HUES48 (cell line): Measurements from ENCODE around the gene AGAP3.
A peak's percentile ranks its signal among the peaks of the same experiment; 100 is the strongest.

ENCODE experiments used
- H3K27ac ChIP-seq: one replicate; pipeline ENCODE4 v1.7.0; 2013; ENCODE audit warnings: low read depth, low read length, inconsistent platforms
- H3K27me3 ChIP-seq: 2 replicates; pipeline ENCODE4 v1.6.1; 2013; ENCODE audit warnings: mild to moderate bottlenecking, low read length; ENCODE audit not compliant: control insufficient read depth, insufficient read depth
- H3K36me3 ChIP-seq: 2 replicates; pipeline ENCODE4 v1.6.1; 2013; ENCODE audit warnings: low read length; ENCODE audit not compliant: control insufficient read depth, insufficient read depth
- H3K4me1 ChIP-seq: 2 replicates; pipeline ENCODE4 v1.6.1; 2013; ENCODE audit warnings: mild to moderate bottlenecking, low read length; ENCODE audit not compliant: control insufficient read depth, insufficient read depth
- H3K4me3 ChIP-seq: 2 replicates; pipeline ENCODE4 v1.5.1; 2013; ENCODE audit warnings: mild to moderate bottlenecking, low read depth, low read length
- H3K9ac ChIP-seq: 2 replicates; pipeline ENCODE4 v1.6.1; 2013; ENCODE audit warnings: mild to moderate bottlenecking, low read depth, low read length, moderate library complexity
- H3K9me3 ChIP-seq: 2 replicates; pipeline ENCODE4 v1.6.1; 2013; ENCODE audit warnings: low read length; ENCODE audit not compliant: control insufficient read depth, insufficient read depth

The AGAP3 gene

DNA sequence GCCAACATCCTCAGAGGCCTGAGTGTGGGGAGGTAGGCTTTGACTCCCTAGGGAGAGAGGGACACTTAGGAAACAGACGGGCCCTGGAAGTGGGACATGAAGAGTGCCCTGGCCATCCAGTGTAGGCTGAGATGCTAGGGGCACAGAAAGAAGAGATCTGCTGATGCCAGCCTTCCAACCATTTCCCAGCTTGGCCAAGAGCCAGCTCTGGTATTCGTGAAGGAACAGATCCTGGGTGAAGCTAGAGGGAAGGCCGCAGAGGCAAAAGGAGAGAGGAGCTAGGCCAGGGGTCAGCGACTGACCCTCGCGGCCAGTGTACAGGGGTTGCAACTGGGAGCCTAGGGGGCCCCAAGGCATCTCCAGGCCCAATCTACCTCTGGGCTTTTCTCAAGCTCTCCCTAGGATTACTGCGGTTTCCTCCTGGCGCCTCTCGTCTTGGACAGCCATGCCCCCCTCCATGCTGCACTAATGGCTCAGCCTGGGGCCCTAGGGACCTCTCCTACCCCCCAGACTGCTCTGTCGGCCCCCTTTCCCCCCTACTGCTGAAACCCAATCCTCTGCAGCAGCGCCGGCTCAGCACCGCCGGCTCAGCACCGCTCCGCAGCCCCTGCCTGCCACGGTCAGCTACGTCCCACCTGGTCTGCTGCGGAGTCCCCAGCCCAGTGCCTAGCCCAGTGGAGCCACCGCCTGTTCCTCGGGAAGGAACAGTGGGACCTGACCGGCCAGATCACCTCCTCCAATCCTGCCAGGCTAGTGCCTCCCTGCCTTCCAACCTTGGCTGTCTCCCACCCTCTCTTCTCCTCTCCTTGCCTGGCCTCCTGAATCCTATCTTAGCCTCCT lies 38.1 kb upstream of the AGAP3 start, which contains the start of gene ASIC3:
ASIC3 (plus strand) TSS at position 556 of the 840 bp plus-strand sequence. CDS start 355 bp downstream, outside the sequence.
- H3K4me3 ChIP-seq: no peak within 1 kb of the TSS
- H3K27me3 ChIP-seq: peaks cover 35% of the 10 kb centered on the region
- no peaks in the 10 kb centered on the region for H3K36me3 ChIP-seq
- no peak within 1 kb of the TSS for H3K27ac ChIP-seq
- H3K9me3 ChIP-seq: no peaks in the 10 kb centered on the region
- H3K4me1 ChIP-seq: 0 out of 2 replicates have a peak, but pooled peaks cover 3% of the 10 kb centered on the region
- H3K9ac ChIP-seq: no peak within 1 kb of the TSS

DNA sequence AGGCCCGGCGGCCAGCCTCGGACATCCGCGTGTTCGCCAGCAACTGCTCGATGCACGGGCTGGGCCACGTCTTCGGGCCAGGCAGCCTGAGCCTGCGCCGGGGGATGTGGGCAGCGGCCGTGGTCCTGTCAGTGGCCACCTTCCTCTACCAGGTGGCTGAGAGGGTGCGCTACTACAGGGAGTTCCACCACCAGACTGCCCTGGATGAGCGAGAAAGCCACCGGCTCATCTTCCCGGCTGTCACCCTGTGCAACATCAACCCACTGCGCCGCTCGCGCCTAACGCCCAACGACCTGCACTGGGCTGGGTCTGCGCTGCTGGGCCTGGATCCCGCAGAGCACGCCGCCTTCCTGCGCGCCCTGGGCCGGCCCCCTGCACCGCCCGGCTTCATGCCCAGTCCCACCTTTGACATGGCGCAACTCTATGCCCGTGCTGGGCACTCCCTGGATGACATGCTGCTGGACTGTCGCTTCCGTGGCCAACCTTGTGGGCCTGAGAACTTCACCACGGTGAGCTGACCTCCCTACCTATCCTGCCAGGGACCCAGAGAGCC lies 37.3 kb upstream of the AGAP3 start:
- Histone ChIP-seq H3K27me3 (peaks cover 35% of the 10 kb centered on the region), H3K27ac (no peak overlapping the region), H3K36me3 (no peaks in the 10 kb centered on the region), H3K4me1 (0 out of 2 replicates have a peak, but pooled peaks cover 3% of the 10 kb centered on the region), H3K9me3 (no peaks in the 10 kb centered on the region), H3K9ac (no peak overlapping the region), H3K4me3 (no peak overlapping the region)

DNA sequence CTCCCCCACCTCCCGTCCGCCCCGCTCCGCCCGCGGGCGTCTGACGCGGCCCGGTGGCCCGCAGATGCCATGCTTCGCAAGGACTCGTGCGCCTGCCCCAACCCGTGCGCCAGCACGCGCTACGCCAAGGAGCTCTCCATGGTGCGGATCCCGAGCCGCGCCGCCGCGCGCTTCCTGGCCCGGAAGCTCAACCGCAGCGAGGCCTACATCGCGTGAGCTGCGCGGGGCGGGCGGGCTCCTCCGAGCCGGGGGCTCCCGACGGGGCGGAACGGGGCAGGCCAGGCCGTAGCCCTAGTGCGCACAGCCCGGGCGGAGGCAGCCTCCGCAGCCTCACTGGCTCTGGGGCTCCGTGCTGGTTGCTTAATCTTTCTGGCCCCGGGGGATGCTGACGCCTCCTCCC lies 35.2 kb upstream of the AGAP3 start:
- Histone ChIP-seq H3K27ac (no peak overlapping the region), H3K36me3 (no peaks in the 10 kb centered on the region), H3K4me1 (0 out of 2 replicates have a peak, but pooled peaks cover 3% of the 10 kb centered on the region), H3K27me3 (peaks cover 35% of the 10 kb centered on the region), H3K9me3 (no peaks in the 10 kb centered on the region), H3K4me3 (peak overlapping the region; percentile 36), H3K9ac (no peak overlapping the region)

DNA sequence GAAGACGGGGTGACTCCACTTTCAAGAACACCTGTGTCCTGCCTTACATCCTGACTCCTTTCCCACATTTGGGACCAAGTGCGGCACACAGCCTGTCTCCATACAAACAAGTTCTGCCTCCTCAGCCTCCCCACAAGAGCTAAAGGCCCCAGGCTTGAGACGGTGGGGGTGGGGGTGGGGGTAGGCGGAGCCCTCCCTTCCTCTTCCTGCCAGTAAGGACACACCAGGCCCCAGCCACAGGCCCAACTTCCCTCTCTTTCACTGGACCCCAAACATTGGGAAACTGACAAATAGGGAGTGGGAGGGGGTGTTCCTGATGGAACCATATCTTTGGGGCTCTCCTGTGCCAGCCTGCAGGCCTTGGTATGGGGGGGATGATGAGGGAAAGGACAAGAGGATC lies 33.2 kb upstream of the AGAP3 start:
- H3K4me1 ChIP-seq: peaks cover 12% of the 10 kb centered on the region; the same call in 1 of the 2 replicates
- H3K4me3 ChIP-seq: no peak overlapping the region
- no peaks in the 10 kb centered on the region for H3K9me3 ChIP-seq
- no peaks in the 10 kb centered on the region for H3K36me3 ChIP-seq
- H3K27ac ChIP-seq: no peak overlapping the region
- no peak overlapping the region for H3K9ac ChIP-seq
- peaks cover 39% of the 10 kb centered on the region for H3K27me3 ChIP-seq

DNA sequence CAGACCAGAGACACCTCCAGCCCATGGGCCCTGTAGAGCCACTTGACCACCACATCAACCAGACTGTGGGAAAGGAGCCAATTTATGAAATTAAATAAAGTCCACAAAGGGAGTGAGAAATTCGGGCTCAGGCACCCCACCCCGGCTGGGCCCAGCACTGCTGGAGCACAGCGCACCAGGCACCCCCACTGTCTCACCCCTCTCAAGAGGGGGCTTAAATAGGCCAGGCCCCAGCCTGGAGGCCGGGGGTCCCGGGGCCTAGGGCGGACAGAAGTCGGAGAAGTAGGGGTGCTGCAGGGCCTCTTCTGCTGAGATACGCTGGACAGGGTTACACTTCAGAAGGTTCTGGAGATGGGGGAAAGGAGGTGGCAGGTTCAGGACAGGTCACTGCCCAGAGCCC lies 32.5 kb upstream of the AGAP3 start:
- Histone ChIP-seq H3K4me1 (peaks cover 19% of the 10 kb centered on the region), H3K27me3 (peaks cover 37% of the 10 kb centered on the region), H3K9me3 (no peaks in the 10 kb centered on the region), H3K4me3 (no peak overlapping the region), H3K36me3 (no peaks in the 10 kb centered on the region), H3K27ac (no peak overlapping the region), H3K9ac (no peak overlapping the region)

DNA sequence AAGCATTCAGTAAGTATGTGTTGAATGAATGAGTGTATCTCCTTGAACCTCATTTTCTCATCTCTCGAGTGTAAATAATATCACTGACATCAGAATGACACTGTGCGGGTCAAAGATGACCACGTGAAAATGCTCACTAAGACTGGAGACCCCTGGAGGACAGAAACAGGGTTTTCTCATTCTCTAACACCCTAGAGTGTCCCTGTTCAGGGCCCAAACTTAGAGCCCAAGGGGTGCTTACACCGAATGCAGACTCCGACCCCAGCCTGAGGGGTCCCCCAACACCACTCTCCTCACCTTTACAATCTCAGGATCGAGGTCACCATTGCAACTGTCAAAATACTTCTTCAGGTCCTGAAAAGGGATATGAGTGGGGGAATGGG lies 30.0 kb upstream of the AGAP3 start:
- no peak overlapping the region for H3K9ac ChIP-seq
- peaks cover 33% of the 10 kb centered on the region for H3K4me1 ChIP-seq
- no peak overlapping the region for H3K27ac ChIP-seq
- H3K9me3 ChIP-seq: no peaks in the 10 kb centered on the region
- no peaks in the 10 kb centered on the region for H3K36me3 ChIP-seq
- peaks cover 16% of the 10 kb centered on the region for H3K27me3 ChIP-seq
- peak overlapping the region; percentile 86; the same call in 1 of the 2 replicates for H3K4me3 ChIP-seq

DNA sequence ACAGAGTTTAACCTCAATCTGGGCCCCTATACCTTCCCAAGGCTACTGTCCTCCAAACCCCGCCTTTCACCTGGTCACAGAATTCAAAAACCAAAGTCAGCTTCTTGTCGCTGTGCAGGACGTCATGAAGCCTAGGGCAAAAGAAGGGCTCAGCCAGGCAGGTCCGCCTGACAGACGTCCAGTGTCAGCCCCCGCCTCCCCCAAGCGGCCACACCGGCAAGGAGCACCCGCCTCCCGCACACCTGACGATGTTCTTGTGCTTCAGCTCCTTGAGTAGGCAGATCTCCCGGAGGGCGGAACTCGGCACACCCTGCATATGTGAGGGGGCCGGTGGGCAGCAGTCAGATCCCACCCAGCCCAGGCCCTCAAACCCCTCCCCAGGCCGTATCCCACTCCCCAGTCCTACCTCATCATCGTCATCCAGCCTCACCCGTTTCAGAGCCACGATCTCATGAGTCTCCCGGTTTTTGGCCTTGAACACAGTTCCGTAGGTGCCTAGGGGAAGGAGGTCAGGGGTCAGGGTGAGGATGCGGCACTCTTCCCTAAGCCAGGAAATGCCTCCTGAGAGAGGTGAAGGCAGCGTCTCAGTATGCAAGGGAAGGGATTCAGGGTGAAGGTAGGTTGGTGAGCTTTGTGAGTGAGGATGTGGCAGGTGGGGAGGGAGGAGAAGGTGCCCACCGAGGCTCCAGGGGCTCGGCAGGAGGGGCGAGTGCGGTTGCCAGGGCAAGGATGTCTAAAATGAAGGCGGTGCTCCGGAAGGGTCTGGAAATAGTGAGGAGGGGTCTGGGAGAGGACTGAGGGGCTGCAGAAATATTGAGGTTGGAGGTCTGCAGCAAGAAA lies 29.4 kb upstream of the AGAP3 start:
- Histone ChIP-seq H3K9me3 (no peaks in the 10 kb centered on the region), H3K4me1 (peaks cover 36% of the 10 kb centered on the region), H3K27ac (no peak overlapping the region), H3K4me3 (peak overlapping the region; percentile 86), H3K36me3 (no peaks in the 10 kb centered on the region), H3K9ac (no peak overlapping the region), H3K27me3 (peaks cover 12% of the 10 kb centered on the region)

DNA sequence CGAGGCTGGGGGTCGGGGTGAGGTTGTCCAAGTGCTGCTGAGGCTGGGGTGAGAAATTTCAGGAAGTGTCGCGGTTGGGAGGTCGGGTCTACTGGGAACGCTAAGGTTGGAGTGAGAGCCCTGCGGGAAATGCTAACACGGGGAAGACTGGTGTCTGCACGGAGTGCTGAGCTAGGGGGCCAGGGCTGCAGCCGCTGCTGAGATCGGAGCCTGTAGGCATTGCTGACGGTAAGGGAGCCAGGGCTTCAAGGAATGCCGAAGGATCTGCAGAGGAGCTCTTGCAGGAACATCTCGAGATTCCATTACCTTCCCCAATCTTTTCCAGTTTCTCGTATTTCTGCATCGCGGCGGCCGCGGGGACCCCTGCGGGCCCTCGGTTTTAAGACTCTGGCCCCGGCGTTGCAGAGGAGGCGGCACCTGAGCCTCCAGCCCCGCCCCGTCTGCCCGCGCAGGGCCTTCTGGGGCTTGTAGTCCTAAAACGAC lies 28.7 kb upstream of the AGAP3 start, which contains the start of gene CDK5:
CDK5 (minus strand) TSS at position 392 of the 483 bp plus-strand sequence; CDS start at position 343, 49 bp downstream.
- peaks cover 8% of the 10 kb centered on the region for H3K27me3 ChIP-seq
- peak within 1 kb of the TSS; percentile 86 for H3K4me3 ChIP-seq
- H3K27ac ChIP-seq: peak within 1 kb of the TSS; percentile 91
- H3K9me3 ChIP-seq: no peaks in the 10 kb centered on the region
- no peak within 1 kb of the TSS; the same call in 1 of the 2 replicates for H3K9ac ChIP-seq
- H3K36me3 ChIP-seq: no peaks in the 10 kb centered on the region
- H3K4me1 ChIP-seq: peaks cover 40% of the 10 kb centered on the region

DNA sequence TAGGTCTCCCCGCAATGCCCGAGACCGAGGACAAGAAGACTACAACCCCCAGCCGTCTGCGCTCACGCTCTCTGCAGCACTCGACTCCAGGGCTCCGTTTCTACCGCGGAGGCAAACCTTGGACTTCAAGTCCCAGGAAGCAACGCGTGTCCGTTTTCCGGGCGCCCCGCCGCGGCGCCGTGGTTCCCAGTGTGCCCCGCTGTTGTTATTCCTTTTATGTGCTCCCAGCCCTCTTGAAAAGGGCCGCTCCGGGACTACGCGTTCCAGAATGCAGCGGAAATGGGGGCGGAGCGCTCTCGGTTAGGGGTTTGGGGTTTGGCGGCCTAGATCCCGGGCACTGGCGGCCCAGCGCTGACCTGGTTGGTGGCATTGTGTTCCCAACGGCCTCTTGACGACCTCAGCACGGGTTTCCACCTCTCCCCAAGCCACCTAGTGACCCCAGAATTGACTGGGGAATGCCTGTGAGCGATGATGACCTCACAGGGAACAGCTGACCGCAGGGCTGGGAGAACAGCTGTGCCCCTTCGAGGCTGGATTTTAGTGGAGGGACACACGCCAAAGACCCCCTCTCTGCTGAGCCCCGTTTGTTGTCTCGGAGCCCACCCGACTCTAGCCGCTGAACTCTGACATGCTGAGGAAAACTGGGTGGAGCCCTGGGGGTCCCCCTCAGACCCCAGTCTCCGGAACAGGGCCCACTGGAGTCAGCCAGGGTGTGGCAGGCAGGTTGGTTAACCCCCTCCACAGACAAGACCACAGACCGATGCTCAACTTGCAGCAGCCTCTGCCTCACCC lies 28.1 kb upstream of the AGAP3 start:
- peaks cover 41% of the 10 kb centered on the region for H3K4me1 ChIP-seq
- H3K9me3 ChIP-seq: no peaks in the 10 kb centered on the region
- H3K27me3 ChIP-seq: peaks cover 4% of the 10 kb centered on the region; the same call in 1 of the 2 replicates
- peak overlapping the region; percentile 91 for H3K27ac ChIP-seq
- peak overlapping the region; percentile 86 for H3K4me3 ChIP-seq
- H3K9ac ChIP-seq: no peak overlapping the region; the same call in 1 of the 2 replicates
- no peaks in the 10 kb centered on the region for H3K36me3 ChIP-seq

DNA sequence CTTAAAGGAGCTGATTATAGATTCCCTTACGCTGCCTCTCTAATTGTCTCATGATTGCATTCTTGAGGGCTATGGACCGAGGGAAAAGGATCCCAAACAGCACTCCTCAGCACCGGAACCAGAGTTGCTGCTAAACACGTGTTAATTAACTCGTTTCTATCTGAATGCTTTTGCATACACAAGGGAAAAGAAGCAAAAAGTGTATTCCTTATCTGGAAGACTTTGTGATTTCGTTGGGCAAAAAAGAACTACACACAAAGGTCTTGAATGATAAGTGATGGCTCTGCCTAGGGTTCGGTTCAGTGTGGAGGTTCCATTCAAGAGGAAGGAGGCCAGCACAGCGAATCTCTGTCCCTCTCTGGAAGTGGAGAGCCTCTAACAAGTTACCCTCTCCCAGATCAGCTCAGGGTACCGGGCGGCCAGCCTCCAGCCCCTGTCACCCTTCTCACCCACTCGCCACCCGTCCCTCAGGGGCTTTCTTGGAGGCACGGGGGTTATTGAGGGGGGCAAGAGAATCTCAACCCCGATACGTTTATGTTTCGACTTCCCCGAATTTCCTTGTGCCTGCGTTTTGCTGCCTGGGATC lies 27.4 kb upstream of the AGAP3 start:
- Histone ChIP-seq H3K4me1 (peaks cover 44% of the 10 kb centered on the region), H3K9ac (no peak overlapping the region), H3K36me3 (no peaks in the 10 kb centered on the region), H3K9me3 (no peaks in the 10 kb centered on the region), H3K4me3 (peak overlapping the region; percentile 86), H3K27me3 (peaks cover 4% of the 10 kb centered on the region; the same call in 1 of the 2 replicates), H3K27ac (peak overlapping the region; percentile 91)
